Naive thymus-derived CD4-positive, alpha-beta T cell (primary cell): ENCODE results near the gene ATP2A3. TPM values are rescaled to one million over a fixed set of nuclear protein-coding genes. Genes with fewer than 3 reads are reported as not detected.
A peak's percentile ranks its signal among the peaks of the same experiment; 100 is the strongest.

Experiments used
- ATAC-seq: fragments of 150-1000 bp; cut with Tn5 transposase; 2 replicates; pipeline ENCODE4 v1.10.0; 2021; ENCODE audit warnings: mild to moderate bottlenecking, moderate library complexity
- CTCF ChIA-PET: fragments of 350-600 bp; sonication (Branson Sonifier 250); formaldehyde crosslinking; loops from one replicate; lab custom pipeline; 2021; ENCODE audit warnings: antibody characterized with exemption; lab: Charles Lee
- POLR2A ChIA-PET: fragments of 350-600 bp; sonication (Branson Sonifier 250); formaldehyde crosslinking; loops from one replicate; lab custom pipeline; 2021; ENCODE audit warnings: antibody characterized with exemption, inconsistent platforms; lab: Charles Lee
- DNase-seq, 9 donors: peaks; one replicate each; pipeline versions ENCODE4 v3.0.0 to v3.0.0-alpha.2; 2020 to 2022; ENCODE audit warnings: mixed read lengths in 1 of 9
- H3K27ac ChIP-seq: one replicate; pipeline ENCODE4 v1.7.0; 2013; ENCODE audit warnings: mild to moderate bottlenecking, low read depth, low read length, moderate library complexity
- H3K27me3 ChIP-seq, 2 donors: one replicate each; pipeline ENCODE4 v1.7.0; 2013; ENCODE audit warnings: low read length in 2 of 2, mild to moderate bottlenecking in 2 of 2, moderate library complexity in 2 of 2; ENCODE audit not compliant: control insufficient read depth in 2 of 2, insufficient read depth in 2 of 2
- H3K36me3 ChIP-seq, 3 experiments: 1 replicate in 2 of 3; 2 replicates in 1 of 3; pipeline ENCODE4 v1.7.0; 2013; ENCODE audit warnings: low read length in 3 of 3, mild to moderate bottlenecking in 3 of 3, moderate library complexity in 1 of 3; ENCODE audit not compliant: insufficient read depth in 3 of 3, control insufficient read depth in 2 of 3
- H3K4me1 ChIP-seq, 2 donors: one replicate each; pipeline ENCODE4 v1.7.0; 2013; ENCODE audit warnings: low read length in 2 of 2, mild to moderate bottlenecking in 2 of 2, moderate library complexity in 1 of 2; ENCODE audit not compliant: control insufficient read depth in 2 of 2, insufficient read depth in 2 of 2
- H3K4me3 ChIP-seq: 2 replicates; pipeline ENCODE4 v1.7.0; 2013; ENCODE audit warnings: mild to moderate bottlenecking, low read length
- H3K9me3 ChIP-seq, 3 experiments: 1 replicate in 2 of 3; 2 replicates in 1 of 3; pipeline ENCODE4 v1.7.0; 2013; ENCODE audit warnings: low read length in 3 of 3; ENCODE audit not compliant: control insufficient read depth in 2 of 3
- H3K27ac Mint-ChIP-seq, 9 donors: one replicate each; pipeline ENCODE4 v1.8.0; 2020 to 2022; ENCODE audit warnings: mixed read lengths in 9 of 9, mild to moderate bottlenecking in 8 of 9, moderate library complexity in 5 of 9, inconsistent platforms in 2 of 9
- H3K27me3 Mint-ChIP-seq, 5 donors: one replicate each; pipeline ENCODE4 v1.8.0; 2021 to 2022; ENCODE audit warnings: mixed read lengths in 5 of 5, mild to moderate bottlenecking in 1 of 5
- H3K36me3 Mint-ChIP-seq, 5 donors: one replicate each; pipeline ENCODE4 v1.8.0; 2020 to 2022; ENCODE audit warnings: mixed read lengths in 5 of 5, mild to moderate bottlenecking in 3 of 5, inconsistent platforms in 1 of 5
- H3K4me1 Mint-ChIP-seq, 7 donors: one replicate each; pipeline ENCODE4 v1.8.0; 2020 to 2022; ENCODE audit warnings: mixed read lengths in 7 of 7, mild to moderate bottlenecking in 3 of 7, inconsistent platforms in 1 of 7
- H3K4me3 Mint-ChIP-seq, 10 donors: one replicate each; pipeline ENCODE4 v1.8.0; 2020 to 2022; ENCODE audit warnings: mild to moderate bottlenecking in 10 of 10, mixed read lengths in 10 of 10, moderate library complexity in 6 of 10, inconsistent platforms in 2 of 10
- H3K9me3 Mint-ChIP-seq, 11 donors: one replicate each; pipeline ENCODE4 v1.8.0; 2020 to 2022; ENCODE audit warnings: mixed read lengths in 11 of 11, mild to moderate bottlenecking in 4 of 11, inconsistent platforms in 1 of 11, moderate library complexity in 1 of 11
- intact Hi-C, 2 donors: fragments of 100-400 bp; cut with micrococcal nuclease; formaldehyde crosslinking; loops; one replicate each; pipeline ENCODE4 v1.15.1; 2023
- polyA plus RNA-seq, 2 donors: library from polyadenylated mRNA; unstranded; fragments of 300-500 nt; fragmentation: Illumina TruSeq; gene quantifications; one replicate each; pipeline ENCODE4 v1.2.3, GENCODE V29; 2021
- total RNA-seq, 6 experiments: library from RNA in 5 of 6; stranded (reverse) in 5 of 6; gene quantifications; 1 replicate in 5 of 6; 2 replicates in 1 of 6; pipeline ENCODE4 v1.2.3 and lab custom pipeline; 2021 to 2026

ATP2A3 gene
- total and polyA plus RNA-seq, 7 experiments from 2014 or later: 46.6 to 260 (median 157) TPM

DNA sequence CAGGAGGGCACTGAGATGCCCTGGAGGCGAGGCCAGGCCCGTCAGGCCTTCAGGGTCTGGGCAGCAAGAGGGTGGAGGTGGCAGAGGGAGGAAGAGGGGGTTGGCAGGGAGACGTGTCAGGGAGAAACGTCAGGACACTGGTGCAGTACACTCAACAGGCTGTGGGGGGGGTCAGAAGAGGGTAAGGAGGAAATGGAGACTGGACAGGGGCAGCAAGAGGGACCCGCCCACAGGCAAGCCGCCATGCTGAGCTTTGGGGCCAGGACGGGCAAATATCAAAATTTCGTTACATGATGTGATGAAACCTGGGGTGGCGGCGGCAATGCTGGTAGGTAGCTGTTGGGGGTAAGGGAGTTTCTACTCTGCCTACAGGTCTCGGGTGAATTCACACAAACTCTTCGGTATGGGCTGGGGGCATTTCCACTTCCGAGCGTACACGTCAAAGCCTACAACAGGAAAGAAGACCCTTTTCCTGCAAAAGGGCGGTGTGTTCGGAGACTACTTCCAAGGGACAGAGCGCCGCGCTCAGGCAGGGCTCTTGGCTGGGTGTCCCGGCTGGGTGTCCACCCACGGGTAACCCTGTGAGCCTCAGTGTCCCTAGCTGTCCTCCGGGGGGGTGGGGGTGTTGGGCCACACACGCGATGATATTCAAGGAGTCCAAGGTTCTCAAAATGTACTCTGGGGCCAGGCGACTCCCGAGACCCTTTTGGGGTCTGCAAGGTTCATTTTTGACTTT, 43.3 kb upstream of the ATP2A3 start:
- H3K4me1 Mint-ChIP-seq: peaks cover 4 to 17% (median 7%) of the 10 kb centered on the region in 7 donors
- Histone ChIP-seq H3K4me3 (no peak overlapping the region), H3K4me1 (peaks cover 0 to 7% of the 10 kb centered on the region in 2 donors), H3K36me3 (peaks cover 7 to 71% (median 17%) of the 10 kb centered on the region in 3 experiments), H3K27ac (no peak overlapping the region), H3K9me3 (no peaks in the 10 kb centered on the region), H3K27me3 (no peaks in the 10 kb centered on the region)
- CTCF ChIA-PET: interaction anchor here (1.0 to 4.4 kb wide), 2 partner anchors 73 to 93 kb away, joined by 4 to 21 read pairs; no protein-coding TSS in a partner anchor
- peak overlapping the region in 1 of 9 donors; percentile 74 for H3K27ac Mint-ChIP-seq
- H3K27me3 Mint-ChIP-seq: no peaks in the 10 kb centered on the region
- no peaks in the 10 kb centered on the region for H3K9me3 Mint-ChIP-seq
- no peak overlapping the region for H3K4me3 Mint-ChIP-seq
- DNase-seq: no peak
- intact Hi-C loops: no loop called here
- no peak for ATAC-seq
- peaks cover 5 to 12% (median 8%) of the 10 kb centered on the region in 5 donors for H3K36me3 Mint-ChIP-seq
- POLR2A ChIA-PET: interaction anchor here (0.6 to 1.3 kb wide), 3 partner anchors 42 to 114 kb away, joined by 3 read pairs; no protein-coding TSS in a partner anchor

GRCh38 chr17:4006745-4007211, 42.5 kb upstream of the ATP2A3 start:
- DNase-seq (no peak), ATAC-seq (no peak)
- H3K27me3 Mint-ChIP-seq: no peaks in the 10 kb centered on the region
- H3K9me3 ChIP-seq: no peaks in the 10 kb centered on the region
- no peaks in the 10 kb centered on the region for H3K27me3 ChIP-seq
- intact Hi-C loops: no loop called here
- peaks cover 7 to 64% (median 12%) of the 10 kb centered on the region in 3 experiments for H3K36me3 ChIP-seq
- H3K36me3 Mint-ChIP-seq: peaks cover 0 to 8% (median 5%) of the 10 kb centered on the region in 5 donors
- ChIA-PET POLR2A (interaction anchor here (0.6 to 1.4 kb wide), 3 partner anchors 42 to 115 kb away, joined by 3 read pairs; no protein-coding TSS in a partner anchor), CTCF (interaction anchor here (0.6 to 4.4 kb wide), 4 partner anchors 28 to 93 kb away, joined by 3 to 21 read pairs (median 4); no protein-coding TSS in a partner anchor)
- no peaks in the 10 kb centered on the region for H3K9me3 Mint-ChIP-seq
- H3K4me3 ChIP-seq: no peak overlapping the region
- H3K27ac Mint-ChIP-seq: peak overlapping the region in 2 of 9 donors; percentile 65 to 74
- no peak overlapping the region for H3K4me3 Mint-ChIP-seq
- peaks cover 4 to 17% (median 7%) of the 10 kb centered on the region in 7 donors for H3K4me1 Mint-ChIP-seq
- H3K4me1 ChIP-seq: peaks cover 0 to 7% of the 10 kb centered on the region in 2 donors
- H3K27ac ChIP-seq: no peak overlapping the region

DNA sequence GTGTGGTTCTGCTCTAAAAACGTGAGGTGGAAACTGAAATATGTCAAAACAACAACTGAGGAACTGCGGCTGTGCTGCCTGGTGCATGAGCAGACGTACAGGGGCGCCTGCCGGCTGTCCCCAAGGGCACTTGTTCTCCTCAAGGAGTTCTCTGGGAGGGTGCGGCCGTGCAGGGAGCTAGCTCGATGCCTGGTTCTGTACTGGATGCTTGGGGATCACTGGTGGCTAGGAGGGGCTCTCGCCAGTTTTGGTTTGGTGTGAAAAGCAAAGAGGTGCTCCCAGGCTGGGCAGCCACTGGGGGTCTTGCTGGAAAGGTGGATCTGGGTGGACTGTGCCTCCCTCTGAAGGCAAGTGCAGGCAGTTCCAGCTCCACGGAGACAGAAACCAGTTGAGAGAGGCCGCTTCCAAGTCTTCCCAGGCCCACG, 41.9 kb upstream of the ATP2A3 start:
- H3K9me3 ChIP-seq: no peaks in the 10 kb centered on the region
- no peak overlapping the region for H3K4me3 ChIP-seq
- Mint-ChIP-seq H3K4me1 (peaks cover 4 to 17% (median 7%) of the 10 kb centered on the region in 7 donors), H3K27ac (peak overlapping the region in 1 of 9 donors; percentile 59), H3K9me3 (no peaks in the 10 kb centered on the region), H3K27me3 (no peaks in the 10 kb centered on the region), H3K4me3 (no peak overlapping the region), H3K36me3 (peaks cover 0 to 8% (median 5%) of the 10 kb centered on the region in 5 donors)
- H3K27me3 ChIP-seq: no peaks in the 10 kb centered on the region
- ChIA-PET POLR2A (interaction anchor here (0.6 to 1.4 kb wide), 3 partner anchors 41 to 89 kb away, joined by 3 read pairs; no protein-coding TSS in a partner anchor), CTCF (interaction anchor here (0.6 to 4.4 kb wide), 6 partner anchors 27 to 142 kb away, joined by 3 to 21 read pairs (median 4); no protein-coding TSS in a partner anchor)
- DNase-seq (no peak), ATAC-seq (no peak)
- H3K36me3 ChIP-seq: peaks cover 7 to 60% (median 12%) of the 10 kb centered on the region in 3 experiments
- H3K4me1 ChIP-seq: peaks cover 0 to 7% of the 10 kb centered on the region in 2 donors
- no peak overlapping the region for H3K27ac ChIP-seq
- intact Hi-C loops: no loop called here

GRCh38 chr17:4005296-4006164, 41.3 kb upstream of the ATP2A3 start:
- no peak for DNase-seq
- no peak overlapping the region for H3K4me3 ChIP-seq
- peak overlapping the region in 2 of 9 donors; percentile 47 to 59 for H3K27ac Mint-ChIP-seq
- intact Hi-C loops: loop anchor here in 1 of 2 donors (2.0 kb wide), 2 partner anchors 41 to 71 kb away; partner anchors contain the start of gene ATP2A3
- no peak overlapping the region for H3K4me3 Mint-ChIP-seq
- H3K27me3 ChIP-seq: no peaks in the 10 kb centered on the region
- H3K27ac ChIP-seq: no peak overlapping the region
- peaks cover 7 to 54% (median 12%) of the 10 kb centered on the region in 3 experiments for H3K36me3 ChIP-seq
- H3K36me3 Mint-ChIP-seq: peaks cover 0 to 8% (median 5%) of the 10 kb centered on the region in 5 donors
- peaks cover 4 to 17% (median 7%) of the 10 kb centered on the region in 7 donors for H3K4me1 Mint-ChIP-seq
- H3K27me3 Mint-ChIP-seq: no peaks in the 10 kb centered on the region
- ChIA-PET POLR2A (interaction anchor here (0.6 to 1.4 kb wide), 3 partner anchors 33 to 89 kb away, joined by 3 read pairs; no protein-coding TSS in a partner anchor), CTCF (interaction anchor here (0.6 to 4.4 kb wide), 9 partner anchors 27 to 268 kb away, joined by 3 to 21 read pairs (median 4); no protein-coding TSS in a partner anchor)
- no peak for ATAC-seq
- peaks cover 0 to 7% of the 10 kb centered on the region in 2 donors for H3K4me1 ChIP-seq
- no peaks in the 10 kb centered on the region for H3K9me3 Mint-ChIP-seq
- no peaks in the 10 kb centered on the region for H3K9me3 ChIP-seq

DNA sequence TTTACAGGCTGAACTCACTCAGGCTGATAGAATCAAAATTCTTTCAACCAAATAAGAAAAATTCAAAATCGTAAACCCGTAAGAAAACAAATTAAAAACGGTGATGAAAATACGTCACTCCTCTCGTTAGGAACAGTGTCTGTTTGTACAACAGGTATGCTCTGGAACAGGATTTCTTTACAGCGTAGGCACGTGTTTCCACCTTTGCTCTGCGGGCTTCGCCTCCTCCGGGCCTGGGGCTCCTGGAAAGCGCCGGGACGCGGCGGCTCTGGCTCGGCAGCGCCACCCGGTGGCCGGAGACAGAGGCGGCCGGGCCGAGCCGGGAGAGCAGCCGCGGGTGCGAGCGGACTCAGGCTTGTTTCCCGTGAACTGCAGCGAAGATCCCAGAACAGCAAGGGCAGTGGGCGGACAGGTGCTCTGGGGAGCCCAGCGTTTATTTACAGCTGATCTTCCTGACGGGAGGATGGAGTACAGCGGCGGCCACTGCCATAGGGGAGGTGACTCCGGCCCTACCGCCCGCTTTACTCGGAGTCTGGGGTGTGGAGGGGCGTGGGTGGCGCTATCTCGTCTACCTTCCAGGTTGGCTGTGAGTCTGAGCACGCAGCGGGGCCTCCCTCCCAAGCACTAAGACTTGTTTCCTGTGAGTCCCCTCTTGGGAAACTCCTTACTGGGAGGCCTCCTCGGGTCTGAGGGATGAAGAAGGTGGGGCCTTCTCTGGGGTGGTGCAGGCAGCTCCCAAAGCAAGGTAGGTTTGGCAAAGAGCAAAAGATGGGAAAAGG, 40.5 kb upstream of the ATP2A3 start:
- H3K27me3 Mint-ChIP-seq: no peaks in the 10 kb centered on the region
- H3K4me1 Mint-ChIP-seq: peaks cover 4 to 17% (median 7%) of the 10 kb centered on the region in 7 donors
- ChIA-PET CTCF (interaction anchor here (0.6 to 4.4 kb wide), 11 partner anchors 28 to 267 kb away, joined by 3 to 21 read pairs (median 4); partner anchors contain the start of gene P2RX1), POLR2A (interaction anchor here (0.7 to 0.9 kb wide), 2 partner anchors 32 to 40 kb away, joined by 3 read pairs; no protein-coding TSS in a partner anchor)
- H3K4me3 Mint-ChIP-seq: no peak overlapping the region
- no peak overlapping the region for H3K4me3 ChIP-seq
- intact Hi-C loops: loop anchor here (1.0 to 2.0 kb wide), 8 partner anchors 40 to 267 kb away; partner anchors contain the start of gene ATP2A3 (in 2 of the 2)
- H3K27ac Mint-ChIP-seq: peak overlapping the region in 2 of 9 donors; percentile 65
- DNase-seq: peak; percentile 32 to 80 (median 64)
- no peak overlapping the region for H3K27ac ChIP-seq
- H3K27me3 ChIP-seq: no peaks in the 10 kb centered on the region
- peaks cover 7 to 49% (median 12%) of the 10 kb centered on the region in 3 experiments for H3K36me3 ChIP-seq
- H3K9me3 Mint-ChIP-seq: no peaks in the 10 kb centered on the region
- H3K4me1 ChIP-seq: peaks cover 0 to 7% of the 10 kb centered on the region in 2 donors
- H3K9me3 ChIP-seq: no peaks in the 10 kb centered on the region
- peaks cover 0 to 6% (median 5%) of the 10 kb centered on the region in 5 donors for H3K36me3 Mint-ChIP-seq
- peak; percentile 68 for ATAC-seq
